NCI-H460 (cell line): Measurements from ENCODE around the gene PXMP2. TPM values are rescaled to one million over a fixed set of nuclear protein-coding genes. Genes with fewer than 3 reads are reported as not detected.
A peak's percentile ranks its signal among the peaks of the same experiment; 100 is the strongest.

Experiments used
- DNase-seq: peaks from one replicate; pipeline ENCODE4 v3.0.0-alpha.2; 2016; ENCODE audit warnings: low read depth; ENCODE audit errors: extremely low read depth
- polyA plus RNA-seq: library from polyadenylated mRNA; depleted of rRNA; stranded (reverse); fragments of >200 nt; gene quantifications from 2 replicates; pipeline ENCODE4 v1.2.3, GENCODE V29; 2014; cell fraction: nucleus; rRNA removed
- total RNA-seq: library from RNA; depleted of rRNA; stranded (reverse); fragments of >200 nt; shearing (Covaris generic); gene quantifications from 2 replicates; pipeline ENCODE4 v1.2.3, GENCODE V29; 2014; rRNA removed

PXMP2 gene
- total RNA-seq, result 22.5 and 27.3 TPM in 2 replicates
- polyA plus RNA-seq, result 85.8 and 93.5 TPM in 2 replicates

DNA sequence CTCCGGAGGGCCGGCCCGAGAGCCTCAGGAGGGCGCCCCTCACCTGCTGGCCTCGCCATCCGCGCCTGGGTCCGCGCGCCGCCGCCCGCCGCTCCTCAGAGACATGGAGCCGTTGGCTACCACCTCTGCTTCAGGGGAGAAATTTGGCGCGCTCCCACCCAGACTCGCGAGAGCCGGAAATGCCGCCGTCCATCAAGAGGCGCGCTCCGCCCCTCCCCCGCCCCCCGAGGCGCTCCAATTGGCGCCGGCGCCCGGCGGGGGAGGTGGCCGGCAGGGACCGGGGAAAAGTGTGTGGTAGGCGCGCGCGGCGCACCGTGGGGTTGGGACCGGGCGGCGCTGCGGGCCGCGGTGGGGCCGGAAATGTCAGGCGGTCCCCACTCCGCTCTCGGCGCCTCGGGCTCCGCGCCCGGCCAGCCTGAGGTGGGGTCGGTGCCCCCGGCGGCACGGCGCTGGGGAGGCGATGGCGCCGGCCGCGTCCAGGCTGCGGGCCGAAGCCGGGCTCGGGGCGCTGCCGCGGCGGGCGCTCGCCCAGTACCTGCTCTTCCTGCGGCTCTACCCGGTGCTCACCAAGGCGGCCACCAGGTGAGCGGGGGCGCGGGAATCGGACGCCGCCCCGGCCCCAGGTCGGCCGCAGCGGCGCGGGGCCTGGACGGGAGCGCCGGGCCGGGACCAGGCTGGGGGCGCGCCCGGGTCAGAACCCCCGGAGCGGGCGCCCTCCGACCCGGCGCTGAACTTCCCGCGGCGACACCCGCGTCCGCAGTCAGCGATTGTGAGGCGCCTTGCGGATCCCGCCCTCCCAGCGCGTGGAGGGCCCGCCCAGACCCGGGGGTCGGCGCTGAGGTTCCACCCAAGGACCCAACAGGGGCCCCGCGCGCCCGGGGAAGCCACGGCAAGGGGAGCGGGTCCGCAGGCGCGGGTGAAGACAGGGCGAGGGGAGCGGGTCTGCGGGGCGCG lies at the start of gene PXMP2, which contains the start of gene POLE:
Gene PXMP2 (plus strand): TSS at position 377 of the 954 bp plus-strand sequence. CDS start 84 bp downstream, at position 461.
Gene POLE (minus strand): TSS at position 132 of the 954 bp plus-strand sequence. CDS start 27 bp downstream, at position 105.
- peak; percentile 94 for DNase-seq

GRCh38 chr12:132637811-132638210 lies 49.6 kb upstream of the PXMP2 start:
- DNase-seq, result no peak

DNA sequence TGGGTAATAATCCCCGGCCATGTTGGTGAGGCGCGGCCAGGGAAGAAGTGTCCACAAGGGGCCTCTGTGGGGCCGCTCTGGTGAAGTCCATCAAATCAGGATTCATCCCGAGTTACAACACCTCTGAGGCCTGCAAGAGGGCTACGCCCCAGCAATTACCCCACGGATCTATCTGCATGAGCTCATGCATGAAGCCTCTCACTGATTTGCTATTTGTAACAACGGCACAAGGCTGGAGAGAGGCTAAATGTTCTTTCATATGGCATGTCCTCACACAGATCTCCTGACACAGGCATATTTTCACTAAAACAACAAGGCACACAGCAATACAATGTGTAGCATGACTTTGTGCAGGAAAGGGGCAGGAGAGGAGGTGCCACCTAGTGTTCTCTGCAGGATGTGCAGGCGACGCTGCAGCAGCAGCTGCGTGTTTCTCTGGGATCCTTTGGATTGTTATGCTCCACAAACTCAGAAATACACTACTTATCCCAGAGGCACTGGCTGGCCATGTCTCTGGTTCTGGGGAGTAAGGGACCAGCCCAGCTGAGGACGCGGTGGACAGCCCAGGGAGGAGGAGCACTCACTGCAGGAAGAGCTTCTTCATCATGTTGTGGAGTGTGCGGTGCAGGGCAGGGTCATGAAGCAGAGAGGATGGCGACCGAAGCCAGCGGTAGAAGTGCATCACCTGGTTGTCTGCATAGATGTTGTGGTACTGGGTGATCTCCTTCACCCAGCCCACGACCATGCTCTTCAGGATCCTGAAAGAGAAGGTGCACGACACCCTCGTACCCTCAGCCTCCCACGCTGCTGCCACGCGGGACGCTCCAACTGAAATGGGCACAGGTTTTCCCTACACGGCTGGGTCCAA lies 48.6 kb upstream of the PXMP2 start:
- DNase-seq, result peak; percentile 24

DNA sequence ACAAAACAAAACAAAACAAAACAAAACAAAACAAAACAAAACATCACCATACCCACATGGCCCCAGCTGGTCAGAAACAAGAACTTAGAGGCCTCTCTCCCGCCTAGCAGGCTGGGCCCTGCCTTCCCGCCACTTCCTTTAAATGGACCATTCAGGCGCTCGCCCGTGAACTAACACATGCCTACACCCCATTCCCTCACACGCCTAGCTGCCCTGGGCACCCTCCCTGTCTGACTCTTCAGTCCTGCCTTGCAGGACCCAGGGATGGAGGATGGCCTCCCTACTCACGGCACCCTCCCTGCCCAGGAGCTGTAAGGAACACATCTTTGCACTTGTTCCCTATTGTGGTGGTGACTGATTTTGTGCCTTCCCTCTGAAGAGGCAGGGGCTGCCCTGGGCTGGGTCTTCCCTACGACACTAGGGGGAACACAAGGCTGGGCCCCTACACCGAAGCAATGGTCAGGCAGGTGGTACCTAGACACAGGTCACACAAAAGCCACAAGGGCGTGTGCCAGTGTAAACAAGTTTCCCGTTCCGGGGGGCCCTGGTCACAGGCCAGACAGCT lies 47.3 kb upstream of the PXMP2 start:
- DNase-seq, result no peak

GRCh38 chr12:132640936-132641335 lies 46.5 kb upstream of the PXMP2 start:
- no peak for DNase-seq

GRCh38 chr12:132641811-132642650 lies 45.4 kb upstream of the PXMP2 start:
- no peak for DNase-seq

GRCh38 chr12:132642846-132643835 lies 44.2 kb upstream of the PXMP2 start:
- DNase-seq, result no peak

DNA sequence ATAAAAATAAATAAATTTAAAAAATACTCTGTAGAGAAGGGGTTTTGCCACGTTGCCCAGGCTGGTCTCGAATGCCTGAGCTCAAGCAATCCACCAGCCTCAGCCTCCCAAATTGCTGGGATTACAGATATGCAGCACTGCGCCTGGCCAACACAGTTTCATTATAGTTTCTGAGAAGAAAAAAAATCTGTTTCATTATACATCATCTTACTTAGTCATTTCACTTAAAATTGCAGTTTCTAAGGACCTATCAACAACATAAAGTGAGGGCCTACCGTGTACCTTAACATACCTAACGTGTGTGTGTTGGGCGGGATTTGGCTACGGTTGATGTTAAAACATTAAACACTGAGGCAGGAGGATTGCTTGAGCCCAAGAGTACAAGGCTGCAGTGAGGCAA lies 40.5 kb upstream of the PXMP2 start:
- no peak for DNase-seq

- DNase-seq, result no peak
These were observed 39.5 kb upstream of the PXMP2 start for GRCh38 chr12:132647858-132648257.

- DNase-seq, result no peak
These were observed 38.7 kb upstream of the PXMP2 start for GRCh38 chr12:132648616-132649225.

- no peak for DNase-seq
These were observed 38.0 kb upstream of the PXMP2 start for GRCh38 chr12:132649226-132649945.

DNA sequence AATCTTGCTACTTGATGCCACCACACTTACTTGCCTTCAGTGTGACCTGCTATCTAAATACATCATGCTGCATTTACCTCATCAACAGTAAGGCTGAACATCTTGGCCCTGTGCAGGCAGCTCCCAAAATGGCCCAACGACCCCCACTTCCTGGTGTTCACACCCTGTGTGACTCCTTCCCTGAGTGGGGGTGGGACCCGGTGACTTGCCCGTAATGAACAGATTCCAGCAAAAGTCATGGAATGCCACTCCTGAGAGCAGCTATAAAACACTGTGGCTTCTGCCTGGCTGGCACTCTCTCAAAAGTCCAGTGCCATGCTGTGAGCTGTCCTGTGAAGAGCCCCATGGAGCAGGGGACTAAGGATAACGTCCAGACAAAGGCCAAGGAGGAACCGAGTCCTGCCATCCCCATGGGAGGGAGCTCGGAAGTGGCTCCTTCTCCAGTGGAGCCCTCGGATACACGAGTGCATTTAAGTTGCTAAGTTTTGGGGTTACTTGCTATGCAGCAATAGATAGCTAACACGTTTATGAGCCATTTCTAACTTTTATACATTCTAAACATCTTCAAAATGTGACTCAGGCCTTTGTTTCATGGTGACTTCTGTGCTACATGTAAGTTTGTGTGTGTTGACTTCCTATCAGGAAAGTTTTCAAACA lies 35.8 kb upstream of the PXMP2 start:
- no peak for DNase-seq

DNA sequence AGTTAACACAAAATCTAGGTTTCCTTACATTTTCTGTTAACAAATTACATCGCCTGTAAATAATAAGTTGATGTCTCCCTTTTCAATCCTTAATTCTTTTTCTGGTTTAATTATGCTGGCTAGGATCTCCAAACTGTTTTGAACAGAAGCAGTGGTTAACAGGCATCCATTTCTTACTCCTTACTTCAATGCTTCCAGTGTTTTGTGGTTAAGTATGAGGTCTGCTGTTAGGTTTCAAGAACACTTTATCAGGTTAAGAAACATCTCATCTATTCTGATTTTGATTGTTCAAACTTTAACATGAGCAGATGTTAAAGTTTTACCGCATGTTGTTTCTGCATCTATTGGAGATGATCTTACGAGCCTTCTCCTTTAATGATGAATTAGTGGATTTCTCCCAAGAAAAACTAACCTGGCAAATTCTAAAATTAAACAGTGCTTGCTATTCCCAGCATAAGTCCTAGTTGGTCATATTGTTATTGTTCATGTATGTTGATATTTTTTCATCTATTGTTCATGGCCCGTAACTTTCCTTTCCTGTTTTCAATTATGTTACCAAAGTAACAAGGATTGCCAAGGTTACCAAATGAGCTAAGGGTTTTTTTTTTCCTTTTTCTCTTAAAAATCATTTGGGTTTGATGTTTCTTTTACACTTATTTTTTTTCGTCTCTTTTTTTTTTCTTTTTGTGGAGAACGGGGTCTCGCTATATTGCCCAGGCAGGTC lies 33.7 kb upstream of the PXMP2 start:
- no peak for DNase-seq

- DNase-seq, result no peak
These were observed 30.2 kb upstream of the PXMP2 start for GRCh38 chr12:132657004-132657727.

GRCh38 chr12:132658149-132658894 lies 29.1 kb upstream of the PXMP2 start:
- DNase-seq, result no peak
